Lower leg skin (tissue), 3 donors: Measurements from ENCODE around the gene DDN.

ENCODE experiments used
- POLR2A ChIP-seq, 2 donors: fragments of 450-650 bp; IDR thresholded peaks; one replicate each; pipeline ENCODE4 v1.6.1; 2016 to 2017; ENCODE audit warnings: antibody characterized with exemption in 2 of 2, mild to moderate bottlenecking in 1 of 2, moderate library complexity in 1 of 2
- TF ChIP-seq, protein P1 (sequence below), 3 donors: fragments of 450-650 bp; IDR thresholded peaks; one replicate each; pipeline ENCODE4 v1.5.1; 2016; ENCODE audit warnings: antibody characterized with exemption in 3 of 3, mild to moderate bottlenecking in 3 of 3, moderate library complexity in 2 of 3

- TF ChIP-seq, protein P1, sequence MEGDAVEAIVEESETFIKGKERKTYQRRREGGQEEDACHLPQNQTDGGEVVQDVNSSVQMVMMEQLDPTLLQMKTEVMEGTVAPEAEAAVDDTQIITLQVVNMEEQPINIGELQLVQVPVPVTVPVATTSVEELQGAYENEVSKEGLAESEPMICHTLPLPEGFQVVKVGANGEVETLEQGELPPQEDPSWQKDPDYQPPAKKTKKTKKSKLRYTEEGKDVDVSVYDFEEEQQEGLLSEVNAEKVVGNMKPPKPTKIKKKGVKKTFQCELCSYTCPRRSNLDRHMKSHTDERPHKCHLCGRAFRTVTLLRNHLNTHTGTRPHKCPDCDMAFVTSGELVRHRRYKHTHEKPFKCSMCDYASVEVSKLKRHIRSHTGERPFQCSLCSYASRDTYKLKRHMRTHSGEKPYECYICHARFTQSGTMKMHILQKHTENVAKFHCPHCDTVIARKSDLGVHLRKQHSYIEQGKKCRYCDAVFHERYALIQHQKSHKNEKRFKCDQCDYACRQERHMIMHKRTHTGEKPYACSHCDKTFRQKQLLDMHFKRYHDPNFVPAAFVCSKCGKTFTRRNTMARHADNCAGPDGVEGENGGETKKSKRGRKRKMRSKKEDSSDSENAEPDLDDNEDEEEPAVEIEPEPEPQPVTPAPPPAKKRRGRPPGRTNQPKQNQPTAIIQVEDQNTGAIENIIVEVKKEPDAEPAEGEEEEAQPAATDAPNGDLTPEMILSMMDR (IDR thresholded peaks at IDR 0.05) = no peak
- no peak for TF ChIP-seq POLR2A (IDR thresholded peaks at IDR 0.05)
Measured at GRCh38 chr12:49032276-49032675, 33.1 kb upstream of the DDN start.
